ENCODE measurements around the gene JAKMIP2.

GRCh38 chr5:147759441-147759840, 23.1 kb downstream of the JAKMIP2 start:
- TF ChIP-seq CTCF (IDR thresholded peaks at IDR 0.05), result no peak
- no peak for TF ChIP-seq POLR2A (IDR thresholded peaks at IDR 0.05)

Data from heart left ventricle (tissue), 13 donors.